ENCODE results near the gene NR0B2.
"Not testable (repeated sequence)": the region's sequence is repeated elsewhere in the genome, so short reads cannot be mapped to it uniquely, and the experiment has no call there.

Gene NR0B2

GRCh38 chr1:26949266-26949925 lies 35.6 kb upstream of the NR0B2 start:
- no peak for TF ChIP-seq CTCF (conservative IDR thresholded peaks at IDR 0.05; ENCODE audit: control insufficient read depth, insufficient read depth, low read depth, low read length)
- H3K4me3 ChIP-seq (ENCODE audit: control insufficient read depth, low read depth, low read length): no peak overlapping the region
- DNase-seq (ENCODE audit: low read depth): peak; percentile 40

GRCh38 chr1:26948725-26949057 lies 34.9 kb upstream of the NR0B2 start:
- DNase-seq (ENCODE audit: low read depth); H3K4me3 ChIP-seq (ENCODE audit: control insufficient read depth, low read depth, low read length): not testable (repeated sequence)

GRCh38 chr1:26946270-26946669 lies 32.5 kb upstream of the NR0B2 start:
- no peak for TF ChIP-seq CTCF (conservative IDR thresholded peaks at IDR 0.05; ENCODE audit: control insufficient read depth, insufficient read depth, low read depth, low read length)
- no peak for DNase-seq (ENCODE audit: low read depth)
- no peak overlapping the region for H3K4me3 ChIP-seq (ENCODE audit: control insufficient read depth, low read depth, low read length)

- no peak for DNase-seq (ENCODE audit: low read depth)
- TF ChIP-seq CTCF (conservative IDR thresholded peaks at IDR 0.05; ENCODE audit: control insufficient read depth, insufficient read depth, low read depth, low read length): no peak
- no peak overlapping the region for H3K4me3 ChIP-seq (ENCODE audit: control insufficient read depth, low read depth, low read length)
Measured at GRCh38 chr1:26945728-26946127, 32.0 kb upstream of the NR0B2 start.

GRCh38 chr1:26945138-26945537 lies 31.4 kb upstream of the NR0B2 start:
- H3K4me3 ChIP-seq (ENCODE audit: control insufficient read depth, low read depth, low read length): no peak overlapping the region
- no peak for DNase-seq (ENCODE audit: low read depth)
- TF ChIP-seq CTCF (conservative IDR thresholded peaks at IDR 0.05; ENCODE audit: control insufficient read depth, insufficient read depth, low read depth, low read length): no peak

- TF ChIP-seq CTCF (conservative IDR thresholded peaks at IDR 0.05; ENCODE audit: control insufficient read depth, insufficient read depth, low read depth, low read length): no peak
- DNase-seq (ENCODE audit: low read depth): no peak
- no peak overlapping the region for H3K4me3 ChIP-seq (ENCODE audit: control insufficient read depth, low read depth, low read length)
Measured at GRCh38 chr1:26942656-26943055, 28.9 kb upstream of the NR0B2 start.

- H3K4me3 ChIP-seq (ENCODE audit: control insufficient read depth, low read depth, low read length): no peak overlapping the region
- DNase-seq (ENCODE audit: low read depth): no peak
- TF ChIP-seq CTCF (conservative IDR thresholded peaks at IDR 0.05; ENCODE audit: control insufficient read depth, insufficient read depth, low read depth, low read length): no peak
Measured at GRCh38 chr1:26941311-26941710, 27.5 kb upstream of the NR0B2 start.

Data from fibroblast of mammary gland (primary cell).